ENCODE measurements around the gene GSKIP. TPM values are rescaled to one million over a fixed set of nuclear protein-coding genes. Genes with fewer than 3 reads are reported as not detected.

GSKIP gene
- polyA plus RNA-seq, 1 donor, result 39.6 TPM

DNA sequence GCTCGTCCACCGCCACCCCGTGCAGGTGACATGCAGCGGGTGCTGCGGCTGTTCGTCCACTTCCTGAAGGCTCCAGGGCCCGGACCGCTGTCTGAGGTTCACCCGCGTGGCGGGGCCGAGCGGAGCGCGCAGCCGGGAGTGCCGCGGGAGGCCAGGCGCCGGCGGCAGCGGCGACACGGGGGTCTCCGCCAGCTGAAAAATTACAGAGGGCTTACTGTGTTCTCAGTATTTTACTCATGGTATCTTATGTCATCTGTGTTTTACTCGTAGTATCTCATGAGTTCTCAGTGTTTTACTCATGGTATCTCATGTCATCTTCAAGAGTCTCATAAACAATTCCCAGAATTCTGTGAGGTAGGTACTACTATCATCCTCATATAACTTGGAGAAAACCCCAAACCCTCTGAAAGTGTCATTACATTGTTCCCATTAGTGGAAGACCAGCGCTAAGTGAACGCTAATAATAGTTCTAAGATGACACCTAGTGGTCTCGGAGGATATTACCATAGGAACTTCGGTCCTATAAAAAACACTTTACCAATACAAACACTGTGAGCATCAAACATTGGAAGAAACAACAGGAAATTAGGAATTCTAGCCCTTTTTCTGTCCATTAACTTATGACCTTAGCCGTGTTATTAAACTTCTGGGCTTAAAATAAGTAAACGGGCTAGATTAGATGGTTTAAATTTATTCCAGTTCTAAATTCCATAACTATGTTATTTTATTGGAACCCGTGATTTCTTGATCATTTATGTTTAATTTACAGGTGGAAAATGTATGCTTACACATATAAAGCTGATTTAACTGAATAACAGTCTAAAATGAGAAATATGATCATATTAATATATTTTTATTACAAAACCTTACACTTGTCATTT, 61.0 kb downstream of the GSKIP start:
- DNase-seq, result peak; percentile 56 to 76
- Histone ChIP-seq H3K27me3 (ENCODE audit: control insufficient read depth, insufficient read depth, low read length) (no peaks in the 10 kb centered on the region), H3K36me3 (ENCODE audit: control insufficient read depth, insufficient read depth, low read length) (no peaks in the 10 kb centered on the region), H3K27ac (ENCODE audit: low read length) (no peak overlapping the region), H3K9me3 (ENCODE audit: control insufficient read depth, low read depth, low read length) (no peaks in the 10 kb centered on the region), H3K4me3 (ENCODE audit: low read length) (peak overlapping the region; percentile 45), H3K4me1 (ENCODE audit: control insufficient read depth, insufficient read depth, low read length) (peaks cover 9% of the 10 kb centered on the region)
- WGBS (ENCODE audit: insufficient coverage, low lambda C conversion rate), result no CpG with 5 or more reads among the region's 33 CpGs

DNA sequence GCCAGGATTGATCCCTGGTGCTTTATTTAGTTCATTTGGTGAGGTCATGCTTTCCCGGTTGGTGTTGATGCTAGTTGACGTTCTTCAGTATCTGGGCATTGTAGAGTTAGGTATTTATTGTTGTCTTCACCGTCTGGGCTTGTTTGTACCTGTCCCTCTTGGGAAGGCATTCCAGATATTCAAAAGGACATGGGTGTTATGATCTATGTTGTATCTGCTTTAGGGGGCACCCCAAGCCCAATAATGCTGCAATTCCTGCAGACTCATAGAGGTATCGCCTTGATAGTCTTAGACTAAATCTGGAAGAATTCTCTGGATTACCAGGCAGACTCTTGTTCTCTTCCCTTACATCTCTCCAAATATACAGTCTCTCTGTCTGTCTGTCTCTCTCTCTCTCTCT, 70.7 kb downstream of the GSKIP start:
- Histone ChIP-seq H3K27ac (ENCODE audit: low read length) (no peak overlapping the region), H3K36me3 (ENCODE audit: control insufficient read depth, insufficient read depth, low read length) (no peaks in the 10 kb centered on the region), H3K4me1 (ENCODE audit: control insufficient read depth, insufficient read depth, low read length) (no peaks in the 10 kb centered on the region), H3K27me3 (ENCODE audit: control insufficient read depth, insufficient read depth, low read length) (no peaks in the 10 kb centered on the region), H3K4me3 (ENCODE audit: low read length) (no peak overlapping the region), H3K9me3 (ENCODE audit: control insufficient read depth, low read depth, low read length) (no peaks in the 10 kb centered on the region)
- DNase-seq, result no peak
- WGBS (ENCODE audit: insufficient coverage, low lambda C conversion rate), result no CpG with 5 or more reads among the region's 4 CpGs

Other genes starting within 250 kb of the GSKIP start
- gene BDKRB2, start 158.7 kb upstream of the GSKIP start, polyA plus RNA-seq, result 9.1 TPM
- gene BDKRB1, start 107.3 kb upstream of the GSKIP start, polyA plus RNA-seq, result 5.4 TPM
- gene ATG2B, start 185 bp upstream of the GSKIP start, polyA plus RNA-seq, result 29.1 TPM
- gene AK7, start 28.6 kb downstream of the GSKIP start, polyA plus RNA-seq, result 1.8 TPM
- 173 TPM for gene PAPOLA, start 138.9 kb downstream of the GSKIP start, polyA plus RNA-seq

Data from large intestine (tissue), 3 donors.